Astrocyte (in vitro differentiated cells and primary cell): ENCODE data around the gene SOS2.

Experiments used
- CTCF ChIP-seq: IDR thresholded peaks from 2 replicates; pipeline ENCODE4 v1.5.1; 2011; ENCODE audit warnings: low read depth, mild to moderate bottlenecking, inconsistent platforms, low read length, moderate library complexity; ENCODE audit not compliant: insufficient read depth
- EZH2 ChIP-seq: IDR thresholded peaks from 2 replicates; pipeline ENCODE4 v1.6.1; 2012; ENCODE audit warnings: mild to moderate bottlenecking, low read length, inconsistent platforms; ENCODE audit not compliant: insufficient read depth

DNA sequence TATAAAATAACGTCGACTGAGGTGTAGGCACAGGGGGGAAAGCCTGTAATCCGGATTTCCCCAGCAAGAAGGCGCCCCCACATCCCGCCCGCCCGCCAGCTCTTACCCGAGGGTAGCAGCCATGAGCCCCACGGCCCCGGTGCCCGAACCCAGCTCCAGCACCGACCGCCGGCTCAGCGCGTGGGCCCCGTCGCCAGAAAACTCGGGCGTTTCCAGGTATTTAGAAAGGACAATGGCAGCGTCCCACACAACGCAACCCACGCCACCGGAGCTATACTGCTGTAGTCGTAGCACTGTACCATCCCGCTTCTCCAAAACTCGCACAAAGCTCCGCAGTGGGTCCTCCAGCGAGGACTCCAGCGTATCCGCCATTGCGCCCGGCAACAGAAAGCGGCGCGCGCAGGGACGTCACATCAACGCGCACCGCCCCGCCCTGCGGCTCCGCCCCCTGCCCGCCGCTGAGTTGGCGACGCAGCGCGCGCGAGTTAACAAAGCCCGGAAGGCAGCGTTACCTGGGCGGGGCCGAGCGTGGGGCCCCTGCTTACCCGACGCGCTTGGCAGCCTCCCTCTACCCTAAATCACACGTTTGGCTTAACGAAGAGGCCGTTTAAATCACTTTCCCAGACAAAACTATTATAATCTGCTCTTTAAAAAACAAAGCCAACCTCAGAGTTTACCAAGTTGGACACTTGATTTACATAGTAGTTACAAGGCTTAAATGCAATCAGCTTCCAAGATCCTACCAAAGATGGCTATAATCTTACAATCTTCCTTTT lies 115.0 kb downstream of the SOS2 start, which contains the start of gene VCPKMT:
- TF ChIP-seq CTCF (no peak), EZH2 (no peak)
